ENCODE data around the gene TEX261.

The TEX261 gene

GRCh38 chr2:70941701-70942100, 53.0 kb downstream of the TEX261 start:
- H3K4me1 ChIP-seq (ENCODE audit: control insufficient read depth, insufficient read depth, low read length) = no peaks in the 10 kb centered on the region
- no peak overlapping the region for H3K4me3 ChIP-seq (ENCODE audit: low read length in 2 of 2)
- no peaks in the 10 kb centered on the region for H3K9me3 ChIP-seq (ENCODE audit: control insufficient read depth in 2 of 2, low read length in 2 of 2)
- no peak overlapping the region for H3K27ac ChIP-seq (ENCODE audit: low read length)
- peaks cover 5 to 24% of the 10 kb centered on the region in 2 donors for H3K27me3 ChIP-seq (ENCODE audit: control insufficient read depth in 1 of 2, insufficient read depth in 2 of 2, low read length in 2 of 2)
- H3K36me3 ChIP-seq (ENCODE audit: control insufficient read depth in 2 of 2, insufficient read depth in 2 of 2, low read length in 2 of 2) = no peaks in the 10 kb centered on the region
- H3K9ac ChIP-seq (ENCODE audit: low read length in 2 of 2) = no peak overlapping the region

GRCh38 chr2:70941186-70941585, 53.5 kb downstream of the TEX261 start:
- H3K27ac ChIP-seq (ENCODE audit: low read length) = no peak overlapping the region
- H3K27me3 ChIP-seq (ENCODE audit: control insufficient read depth in 1 of 2, insufficient read depth in 2 of 2, low read length in 2 of 2) = peaks cover 5 to 24% of the 10 kb centered on the region in 2 donors

GRCh38 chr2:70939839-70940580, 54.7 kb downstream of the TEX261 start:
- no peak overlapping the region for H3K9ac ChIP-seq (ENCODE audit: low read length in 2 of 2)
- H3K27me3 ChIP-seq (ENCODE audit: control insufficient read depth in 1 of 2, insufficient read depth in 2 of 2, low read length in 2 of 2) = peaks cover 5 to 25% of the 10 kb centered on the region in 2 donors
- H3K4me1 ChIP-seq (ENCODE audit: control insufficient read depth, insufficient read depth, low read length) = no peaks in the 10 kb centered on the region
- H3K9me3 ChIP-seq (ENCODE audit: control insufficient read depth in 2 of 2, low read length in 2 of 2) = no peaks in the 10 kb centered on the region
- H3K4me3 ChIP-seq (ENCODE audit: low read length in 2 of 2) = no peak overlapping the region
- no peak overlapping the region for H3K27ac ChIP-seq (ENCODE audit: low read length)
- no peaks in the 10 kb centered on the region for H3K36me3 ChIP-seq (ENCODE audit: control insufficient read depth in 2 of 2, insufficient read depth in 2 of 2, low read length in 2 of 2)

More at GRCh38 chr2:70941186-70941585, 53.5 kb downstream of the TEX261 start:
- H3K9me3 ChIP-seq (ENCODE audit: control insufficient read depth in 2 of 2, low read length in 2 of 2) = no peaks in the 10 kb centered on the region
- no peak overlapping the region for H3K4me3 ChIP-seq (ENCODE audit: low read length in 2 of 2)
- H3K36me3 ChIP-seq (ENCODE audit: control insufficient read depth in 2 of 2, insufficient read depth in 2 of 2, low read length in 2 of 2) = no peaks in the 10 kb centered on the region
- H3K4me1 ChIP-seq (ENCODE audit: control insufficient read depth, insufficient read depth, low read length) = no peaks in the 10 kb centered on the region
- H3K9ac ChIP-seq (ENCODE audit: low read length in 2 of 2) = no peak overlapping the region

GRCh38 chr2:70939001-70939838, 55.5 kb downstream of the TEX261 start:
- Histone ChIP-seq H3K36me3 (ENCODE audit: control insufficient read depth in 2 of 2, insufficient read depth in 2 of 2, low read length in 2 of 2) (no peaks in the 10 kb centered on the region), H3K9me3 (ENCODE audit: control insufficient read depth in 2 of 2, low read length in 2 of 2) (no peaks in the 10 kb centered on the region), H3K9ac (ENCODE audit: low read length in 2 of 2) (no peak overlapping the region), H3K4me1 (ENCODE audit: control insufficient read depth, insufficient read depth, low read length) (no peaks in the 10 kb centered on the region), H3K27ac (ENCODE audit: low read length) (no peak overlapping the region), H3K4me3 (ENCODE audit: low read length in 2 of 2) (no peak overlapping the region), H3K27me3 (ENCODE audit: control insufficient read depth in 1 of 2, insufficient read depth in 2 of 2, low read length in 2 of 2) (peaks cover 5 to 28% of the 10 kb centered on the region in 2 donors)

GRCh38 chr2:70938586-70938950, 56.1 kb downstream of the TEX261 start:
- no peaks in the 10 kb centered on the region for H3K4me1 ChIP-seq (ENCODE audit: control insufficient read depth, insufficient read depth, low read length)
- H3K9me3 ChIP-seq (ENCODE audit: control insufficient read depth in 2 of 2, low read length in 2 of 2) = no peaks in the 10 kb centered on the region
- H3K9ac ChIP-seq (ENCODE audit: low read length in 2 of 2) = no peak overlapping the region
- H3K4me3 ChIP-seq (ENCODE audit: low read length in 2 of 2) = no peak overlapping the region
- H3K27me3 ChIP-seq (ENCODE audit: control insufficient read depth in 1 of 2, insufficient read depth in 2 of 2, low read length in 2 of 2) = peaks cover 5 to 29% of the 10 kb centered on the region in 2 donors
- H3K27ac ChIP-seq (ENCODE audit: low read length) = no peak overlapping the region
- H3K36me3 ChIP-seq (ENCODE audit: control insufficient read depth in 2 of 2, insufficient read depth in 2 of 2, low read length in 2 of 2) = no peaks in the 10 kb centered on the region

- no peak overlapping the region for H3K27ac ChIP-seq (ENCODE audit: low read length)
- H3K9ac ChIP-seq (ENCODE audit: low read length in 2 of 2) = no peak overlapping the region
- H3K27me3 ChIP-seq (ENCODE audit: control insufficient read depth in 1 of 2, insufficient read depth in 2 of 2, low read length in 2 of 2) = peaks cover 5 to 33% of the 10 kb centered on the region in 2 donors
- H3K4me1 ChIP-seq (ENCODE audit: control insufficient read depth, insufficient read depth, low read length) = no peaks in the 10 kb centered on the region
- H3K4me3 ChIP-seq (ENCODE audit: low read length in 2 of 2) = no peak overlapping the region
- no peaks in the 10 kb centered on the region for H3K9me3 ChIP-seq (ENCODE audit: control insufficient read depth in 2 of 2, low read length in 2 of 2)
- no peaks in the 10 kb centered on the region for H3K36me3 ChIP-seq (ENCODE audit: control insufficient read depth in 2 of 2, insufficient read depth in 2 of 2, low read length in 2 of 2)
Measured at GRCh38 chr2:70937866-70938585, 56.6 kb downstream of the TEX261 start.

- Histone ChIP-seq H3K4me3 (ENCODE audit: low read length in 2 of 2) (no peak overlapping the region), H3K27ac (ENCODE audit: low read length) (no peak overlapping the region), H3K36me3 (ENCODE audit: control insufficient read depth in 2 of 2, insufficient read depth in 2 of 2, low read length in 2 of 2) (no peaks in the 10 kb centered on the region), H3K4me1 (ENCODE audit: control insufficient read depth, insufficient read depth, low read length) (no peaks in the 10 kb centered on the region), H3K9me3 (ENCODE audit: control insufficient read depth in 2 of 2, low read length in 2 of 2) (no peaks in the 10 kb centered on the region), H3K9ac (ENCODE audit: low read length in 2 of 2) (no peak overlapping the region), H3K27me3 (ENCODE audit: control insufficient read depth in 1 of 2, insufficient read depth in 2 of 2, low read length in 2 of 2) (peaks cover 5 to 33% of the 10 kb centered on the region in 2 donors)
Measured at GRCh38 chr2:70936979-70937811, 57.5 kb downstream of the TEX261 start.

GRCh38 chr2:70936165-70936978, 58.3 kb downstream of the TEX261 start:
- Histone ChIP-seq H3K9me3 (ENCODE audit: control insufficient read depth in 2 of 2, low read length in 2 of 2) (no peaks in the 10 kb centered on the region), H3K36me3 (ENCODE audit: control insufficient read depth in 2 of 2, insufficient read depth in 2 of 2, low read length in 2 of 2) (no peaks in the 10 kb centered on the region), H3K27ac (ENCODE audit: low read length) (no peak overlapping the region), H3K27me3 (ENCODE audit: control insufficient read depth in 1 of 2, insufficient read depth in 2 of 2, low read length in 2 of 2) (peaks cover 10 to 38% of the 10 kb centered on the region in 2 donors), H3K9ac (ENCODE audit: low read length in 2 of 2) (no peak overlapping the region), H3K4me1 (ENCODE audit: control insufficient read depth, insufficient read depth, low read length) (no peaks in the 10 kb centered on the region), H3K4me3 (ENCODE audit: low read length in 2 of 2) (no peak overlapping the region)
